Adrenal gland (tissue), 5 donors: ENCODE results near the gene SPAM1.

Experiments
- CTCF ChIP-seq, 6 experiments: fragments of 450-650 bp in 4 of 6; fragments of 200-600 bp in 2 of 6; sonication (generic) in 1 of 6; IDR thresholded peaks; 1 replicate in 5 of 6; 2 replicates in 1 of 6; pipeline versions ENCODE4 v1.5.1 to v1.8.0; 2016 to 2021; ENCODE audit warnings: antibody characterized with exemption in 6 of 6, mild to moderate bottlenecking in 2 of 6, moderate library complexity in 1 of 6
- POLR2A ChIP-seq, 2 donors: fragments of 450-650 bp; IDR thresholded peaks; one replicate each; pipeline ENCODE4 v1.6.1; 2017; ENCODE audit warnings: antibody characterized with exemption in 2 of 2, mild to moderate bottlenecking in 2 of 2, moderate library complexity in 1 of 2
- donor health status: DM: no; HTN: no; CAD: no.

GRCh38 chr7:123958186-123958703 is 33.2 kb downstream of the SPAM1 start:
- TF ChIP-seq CTCF (IDR thresholded peaks at IDR 0.05) (no peak), POLR2A (IDR thresholded peaks at IDR 0.05) (no peak)
